Fibroblast of lung (primary cell): ENCODE measurements around the gene CNNM3. TPM values are rescaled to one million over a fixed set of nuclear protein-coding genes. Genes with fewer than 3 reads are reported as not detected.

Experiments
- DNase-seq, 2 donors: peaks; one replicate each; pipeline versions ENCODE4 v3.0.0 to v3.0.0-alpha.2; 2010; ENCODE audit warnings: low read depth in 2 of 2
- H2AFZ ChIP-seq: 2 replicates; pipeline ENCODE4 v1.5.1; 2012; ENCODE audit warnings: low read length, control low read depth, inconsistent platforms
- H3K27ac ChIP-seq: 2 replicates; pipeline ENCODE4 v1.5.1; 2011; ENCODE audit warnings: low read length, control low read depth; ENCODE audit not compliant: insufficient read depth
- H3K27me3 ChIP-seq: 2 replicates; pipeline ENCODE4 v1.5.1; 2011; ENCODE audit warnings: mild to moderate bottlenecking, low read length; ENCODE audit not compliant: control insufficient read depth, insufficient read depth
- H3K36me3 ChIP-seq: 2 replicates; pipeline ENCODE4 v1.5.1; 2011; ENCODE audit warnings: low read length; ENCODE audit not compliant: control insufficient read depth, insufficient read depth
- H3K4me1 ChIP-seq: 2 replicates; pipeline ENCODE4 v1.5.1; 2011; ENCODE audit warnings: low read length; ENCODE audit not compliant: control insufficient read depth, insufficient read depth; ENCODE audit errors: extremely low read depth
- H3K4me2 ChIP-seq: 2 replicates; pipeline ENCODE4 v1.5.1; 2011; ENCODE audit warnings: low read length, control low read depth; ENCODE audit not compliant: insufficient read depth; ENCODE audit errors: extremely low read depth
- H3K4me3 ChIP-seq, 4 experiments: fragments of 200-600 bp in 1 of 4; sonication (generic) in 1 of 4; replicated peaks in 1 of 4; 2 replicates each; pipeline ENCODE4 v1.5.1; 2011 to 2016; ENCODE audit warnings: low read length in 4 of 4, low read depth in 3 of 4, mild to moderate bottlenecking in 3 of 4, control low read depth in 2 of 4, inconsistent platforms in 1 of 4, mixed read lengths in 1 of 4; ENCODE audit not compliant: insufficient read depth in 1 of 4; ENCODE audit errors: control extremely low read depth in 1 of 4
- H3K79me2 ChIP-seq: 2 replicates; pipeline ENCODE4 v1.5.1; 2012; ENCODE audit warnings: mild to moderate bottlenecking, low read length, inconsistent platforms; ENCODE audit not compliant: control insufficient read depth, insufficient read depth
- H3K9ac ChIP-seq: 2 replicates; pipeline ENCODE4 v1.5.1; 2011; ENCODE audit warnings: mild to moderate bottlenecking, low read length, control low read depth; ENCODE audit not compliant: insufficient read depth
- H3K9me3 ChIP-seq: 2 replicates; pipeline ENCODE4 v1.5.1; 2012; ENCODE audit warnings: low read depth, low read length; ENCODE audit not compliant: control insufficient read depth, insufficient read depth
- H4K20me1 ChIP-seq: 2 replicates; pipeline ENCODE4 v1.5.1; 2011; ENCODE audit warnings: low read length; ENCODE audit not compliant: control insufficient read depth, insufficient read depth; ENCODE audit errors: extremely low read depth
- EZH2 ChIP-seq: IDR thresholded peaks from 2 replicates; pipeline ENCODE4 v1.5.1; 2012; ENCODE audit warnings: low read length, control low read depth, mild to moderate bottlenecking; ENCODE audit errors: missing control alignments
- polyA plus RNA-seq, 2 donors: library from polyadenylated mRNA; depleted of rRNA in 1 of 2; stranded (reverse) in 1 of 2; unstranded in 1 of 2; fragments of >200 nt; gene quantifications; 2 replicates each; pipeline ENCODE4 v1.2.1, GENCODE V29; 2011 to 2012; ENCODE audit warnings: missing spikeins in 1 of 2
- total RNA-seq: library from RNA; depleted of rRNA; stranded (reverse); fragments of >200 nt; gene quantifications from 2 replicates; pipeline ENCODE4 v1.2.1, GENCODE V29; 2014
- TF ChIP-seq, protein P1 (sequence below), 2 donors: IDR thresholded peaks in 1 of 2; conservative IDR thresholded peaks in 1 of 2; 1 replicate in 1 of 2; 2 replicates in 1 of 2; pipeline ENCODE4 v1.5.1; 2011 to 2012; ENCODE audit warnings: low read length in 2 of 2, control low read depth in 1 of 2, inconsistent platforms in 1 of 2, low read depth in 1 of 2, mild to moderate bottlenecking in 1 of 2

CNNM3 gene
- total and polyA plus RNA-seq, 2 donors (not counting 1 experiment from before 2014, with no cell fraction given), result 4.3 to 9.9 TPM

- Histone ChIP-seq H3K36me3 (peaks cover 11% of the 10 kb centered on the region), H3K9ac (no peak overlapping the region), H3K4me3 (no peak overlapping the region), H3K9me3 (no peaks in the 10 kb centered on the region), H3K4me1 (peaks cover 7% of the 10 kb centered on the region), H4K20me1 (no peaks in the 10 kb centered on the region), H3K27ac (no peak overlapping the region), H3K79me2 (no peaks in the 10 kb centered on the region), H3K27me3 (no peaks in the 10 kb centered on the region), H2AFZ (no peak overlapping the region), H3K4me2 (no peak overlapping the region)
- TF ChIP-seq EZH2, result no peak
- TF ChIP-seq, protein P1, sequence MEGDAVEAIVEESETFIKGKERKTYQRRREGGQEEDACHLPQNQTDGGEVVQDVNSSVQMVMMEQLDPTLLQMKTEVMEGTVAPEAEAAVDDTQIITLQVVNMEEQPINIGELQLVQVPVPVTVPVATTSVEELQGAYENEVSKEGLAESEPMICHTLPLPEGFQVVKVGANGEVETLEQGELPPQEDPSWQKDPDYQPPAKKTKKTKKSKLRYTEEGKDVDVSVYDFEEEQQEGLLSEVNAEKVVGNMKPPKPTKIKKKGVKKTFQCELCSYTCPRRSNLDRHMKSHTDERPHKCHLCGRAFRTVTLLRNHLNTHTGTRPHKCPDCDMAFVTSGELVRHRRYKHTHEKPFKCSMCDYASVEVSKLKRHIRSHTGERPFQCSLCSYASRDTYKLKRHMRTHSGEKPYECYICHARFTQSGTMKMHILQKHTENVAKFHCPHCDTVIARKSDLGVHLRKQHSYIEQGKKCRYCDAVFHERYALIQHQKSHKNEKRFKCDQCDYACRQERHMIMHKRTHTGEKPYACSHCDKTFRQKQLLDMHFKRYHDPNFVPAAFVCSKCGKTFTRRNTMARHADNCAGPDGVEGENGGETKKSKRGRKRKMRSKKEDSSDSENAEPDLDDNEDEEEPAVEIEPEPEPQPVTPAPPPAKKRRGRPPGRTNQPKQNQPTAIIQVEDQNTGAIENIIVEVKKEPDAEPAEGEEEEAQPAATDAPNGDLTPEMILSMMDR (conservative IDR thresholded peaks at IDR 0.05 in 1 of 2, IDR thresholded peaks at IDR 0.05 in 1 of 2; ENCODE audit: low read depth in 1 of 2, low read length in 2 of 2), result no peak
- DNase-seq, result no peak
Measured at GRCh38 chr2:96830044-96830562, 14.0 kb downstream of the CNNM3 start.

DNA sequence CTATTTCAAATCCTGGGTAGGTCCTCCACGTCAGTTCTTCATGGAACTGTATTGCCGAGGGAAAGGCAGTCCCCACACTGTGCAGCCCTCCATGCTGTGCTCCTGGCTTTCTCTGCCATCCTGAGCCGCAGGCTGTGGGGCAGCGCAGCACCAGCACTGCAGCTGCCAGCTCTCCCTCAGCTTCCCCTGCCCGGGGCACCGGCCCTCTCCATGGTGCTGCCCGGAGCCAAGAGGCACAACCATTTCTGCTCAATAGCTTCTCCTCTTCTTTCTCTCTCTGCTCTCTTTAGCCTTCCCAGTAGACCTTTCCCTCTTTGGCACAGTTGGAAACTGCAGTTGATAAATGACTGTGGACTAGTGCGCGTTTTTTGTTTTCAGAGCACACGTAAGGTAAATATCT is 15.6 kb downstream of the CNNM3 start:
- peaks cover 7% of the 10 kb centered on the region for H3K4me1 ChIP-seq
- no peak overlapping the region for H3K9ac ChIP-seq
- H4K20me1 ChIP-seq, result no peaks in the 10 kb centered on the region
- no peak for TF ChIP-seq EZH2
- no peak overlapping the region for H3K4me3 ChIP-seq
- H3K79me2 ChIP-seq, result no peaks in the 10 kb centered on the region
- H3K27me3 ChIP-seq, result no peaks in the 10 kb centered on the region
- no peak overlapping the region for H3K4me2 ChIP-seq
- no peak overlapping the region for H3K27ac ChIP-seq
- no peaks in the 10 kb centered on the region for H3K9me3 ChIP-seq
- H2AFZ ChIP-seq, result no peak overlapping the region
- H3K36me3 ChIP-seq, result peaks cover 10% of the 10 kb centered on the region
- no peak for DNase-seq

DNA sequence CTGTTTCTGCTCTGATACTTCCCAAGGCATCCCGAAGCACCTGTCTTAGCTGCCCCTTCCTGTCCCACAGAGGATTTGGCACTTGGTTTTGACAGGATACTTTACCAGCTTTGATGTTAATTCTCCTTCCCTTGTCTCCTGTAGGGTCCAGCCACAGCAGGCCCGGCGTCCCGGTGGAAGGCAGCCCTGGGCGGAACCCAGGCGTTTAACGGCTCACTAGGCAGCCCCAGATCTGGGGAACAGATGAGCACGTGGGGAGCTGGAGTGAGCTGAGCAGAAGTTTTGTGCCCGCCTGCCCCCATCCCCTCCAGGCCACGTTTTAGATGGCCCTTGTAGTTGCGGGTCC is 16.3 kb downstream of the CNNM3 start:
- no peaks in the 10 kb centered on the region for H3K9me3 ChIP-seq
- TF ChIP-seq, protein P1 (conservative IDR thresholded peaks at IDR 0.05 in 1 of 2, IDR thresholded peaks at IDR 0.05 in 1 of 2; ENCODE audit: low read depth in 1 of 2, low read length in 2 of 2), result no peak
- no peak for TF ChIP-seq EZH2
- no peak for DNase-seq
- H4K20me1 ChIP-seq, result no peaks in the 10 kb centered on the region
- H2AFZ ChIP-seq, result no peak overlapping the region
- H3K4me2 ChIP-seq, result no peak overlapping the region
- no peaks in the 10 kb centered on the region for H3K27me3 ChIP-seq
- H3K4me1 ChIP-seq, result peaks cover 7% of the 10 kb centered on the region
- H3K4me3 ChIP-seq, result no peak overlapping the region
- no peak overlapping the region for H3K27ac ChIP-seq
- peaks cover 10% of the 10 kb centered on the region for H3K36me3 ChIP-seq
- no peaks in the 10 kb centered on the region for H3K79me2 ChIP-seq
- H3K9ac ChIP-seq, result no peak overlapping the region
